ENCODE results near the gene KLK8. TPM values are rescaled to one million over a fixed set of nuclear protein-coding genes. Genes with fewer than 3 reads are reported as not detected.

The KLK8 gene
- total RNA-seq, 1 donor from 2014 or later = 7.6 TPM

- H3K27me3 ChIP-seq (ENCODE audit: control insufficient read depth, insufficient read depth, low read length) = no peaks in the 10 kb centered on the region
- H3K36me3 ChIP-seq (ENCODE audit: control insufficient read depth, insufficient read depth, low read length) = no peaks in the 10 kb centered on the region
- no peak overlapping the region for H3K4me3 ChIP-seq (ENCODE audit: low read depth, low read length)
- DNase-seq (ENCODE audit: low read depth) (no peak), FAIRE-seq (no peak)
- no peak for TF ChIP-seq CTCF (IDR thresholded peaks at IDR 0.05; ENCODE audit: insufficient read depth, low read length, severe bottlenecking)
Measured at GRCh38 chr19:51003316-51003715, 1.9 kb upstream of the KLK8 start.

GRCh38 chr19:51002542-51003311, 1.3 kb upstream of the KLK8 start:
- FAIRE-seq (no peak), DNase-seq (ENCODE audit: low read depth) (peak; percentile 35)
- no peaks in the 10 kb centered on the region for H3K27me3 ChIP-seq (ENCODE audit: control insufficient read depth, insufficient read depth, low read length)
- H3K36me3 ChIP-seq (ENCODE audit: control insufficient read depth, insufficient read depth, low read length) = no peaks in the 10 kb centered on the region
- TF ChIP-seq CTCF (IDR thresholded peaks at IDR 0.05; ENCODE audit: insufficient read depth, low read length, severe bottlenecking) = no peak
- H3K4me3 ChIP-seq (ENCODE audit: low read depth, low read length) = no peak overlapping the region

- Histone ChIP-seq H3K36me3 (ENCODE audit: control insufficient read depth, insufficient read depth, low read length) (no peaks in the 10 kb centered on the region), H3K27me3 (ENCODE audit: control insufficient read depth, insufficient read depth, low read length) (no peaks in the 10 kb centered on the region), H3K4me3 (ENCODE audit: low read depth, low read length) (no peak overlapping the region)
- no peak for TF ChIP-seq CTCF (IDR thresholded peaks at IDR 0.05; ENCODE audit: insufficient read depth, low read length, severe bottlenecking)
- DNase-seq (ENCODE audit: low read depth) (no peak), FAIRE-seq (no peak)
Measured at GRCh38 chr19:51002089-51002532, 707 bp upstream of the KLK8 start.

- Histone ChIP-seq H3K27me3 (ENCODE audit: control insufficient read depth, insufficient read depth, low read length) (no peaks in the 10 kb centered on the region), H3K36me3 (ENCODE audit: control insufficient read depth, insufficient read depth, low read length) (no peaks in the 10 kb centered on the region), H3K4me3 (ENCODE audit: low read depth, low read length) (no peak overlapping the region)
- FAIRE-seq (no peak), DNase-seq (ENCODE audit: low read depth) (no peak)
- TF ChIP-seq CTCF (IDR thresholded peaks at IDR 0.05; ENCODE audit: insufficient read depth, low read length, severe bottlenecking) = no peak
Measured at GRCh38 chr19:51000981-51001380, 423 bp downstream of the KLK8 start.

GRCh38 chr19:51000426-51000825, 978 bp downstream of the KLK8 start:
- FAIRE-seq (peak; percentile 60), DNase-seq (ENCODE audit: low read depth) (no peak)
- TF ChIP-seq CTCF (IDR thresholded peaks at IDR 0.05; ENCODE audit: insufficient read depth, low read length, severe bottlenecking) = no peak
- H3K27me3 ChIP-seq (ENCODE audit: control insufficient read depth, insufficient read depth, low read length) = no peaks in the 10 kb centered on the region
- no peak overlapping the region for H3K4me3 ChIP-seq (ENCODE audit: low read depth, low read length)
- no peaks in the 10 kb centered on the region for H3K36me3 ChIP-seq (ENCODE audit: control insufficient read depth, insufficient read depth, low read length)

GRCh38 chr19:50998686-50999085, 2.7 kb downstream of the KLK8 start:
- TF ChIP-seq CTCF (IDR thresholded peaks at IDR 0.05; ENCODE audit: insufficient read depth, low read length, severe bottlenecking) = no peak
- no peak for DNase-seq (ENCODE audit: low read depth)
- no peak overlapping the region for H3K4me3 ChIP-seq (ENCODE audit: low read depth, low read length)
- H3K36me3 ChIP-seq (ENCODE audit: control insufficient read depth, insufficient read depth, low read length) = no peaks in the 10 kb centered on the region
- FAIRE-seq = no peak
- H3K27me3 ChIP-seq (ENCODE audit: control insufficient read depth, insufficient read depth, low read length) = no peaks in the 10 kb centered on the region
